HepG2 (cell line): Measurements from ENCODE around the gene CEP131. TPM values are rescaled to one million over a fixed set of nuclear protein-coding genes. Genes with fewer than 3 reads are reported as not detected.

Source experiments
- AGO1 ChIP-seq: fragments of 200-400 bp; formaldehyde crosslinking; IDR thresholded peaks from 2 replicates; pipeline ENCODE4 v1.6.1; 2017; ENCODE audit warnings: mild to moderate bottlenecking, low read depth, low read length, moderate library complexity; ENCODE audit not compliant: poor library complexity, severe bottlenecking
- GATA4 ChIP-seq: sonication (generic); IDR thresholded peaks from 2 replicates; pipeline ENCODE4 v1.6.1; 2016; ENCODE audit warnings: antibody characterized with exemption, low read depth, borderline replicate concordance
- HNF1A ChIP-seq, 2 experiments: sonication (generic) in 1 of 2; formaldehyde crosslinking in 1 of 2; IDR thresholded peaks; 2 replicates each; pipeline versions ENCODE4 v1.4.0 to v1.6.1; 2016 to 2020; ENCODE audit warnings: borderline replicate concordance in 1 of 2, low read depth in 1 of 2, mild to moderate bottlenecking in 1 of 2, missing genetic modification reagents in 1 of 2
- LRRFIP1 ChIP-seq: sonication (generic); formaldehyde crosslinking; conservative IDR thresholded peaks from 2 replicates; pipeline ENCODE4 v1.4.0; 2020; ENCODE audit warnings: missing genetic modification reagents
- MIER2 ChIP-seq: IDR thresholded peaks from 2 replicates; pipeline ENCODE4 v1.6.1; 2016; ENCODE audit warnings: missing biosample characterization, missing genetic modification reagents
- MTA1 ChIP-seq: sonication (generic); formaldehyde crosslinking; IDR thresholded peaks from 2 replicates; pipeline ENCODE4 v1.4.0; 2020; ENCODE audit warnings: missing genetic modification reagents, mild to moderate bottlenecking, borderline replicate concordance
- NFKB2 ChIP-seq: sonication (generic); formaldehyde crosslinking; IDR thresholded peaks from 2 replicates; pipeline ENCODE4 v1.4.0; 2020; ENCODE audit warnings: missing genetic modification reagents, borderline replicate concordance
- PHF5A ChIP-seq: IDR thresholded peaks from one replicate; pipeline ENCODE4 v1.6.1; 2018; ENCODE audit warnings: low read depth, missing genetic modification reagents; ENCODE audit not compliant: unreplicated experiment
- SRSF1 ChIP-seq: fragments of 200-400 bp; formaldehyde crosslinking; optimal IDR thresholded peaks from 2 replicates; pipeline ENCODE3; 2017; ENCODE audit warnings: mild to moderate bottlenecking, low read depth, low read length, moderate library complexity
- ZNF160 ChIP-seq: sonication (generic); formaldehyde crosslinking; IDR thresholded peaks from 2 replicates; pipeline ENCODE4 v1.8.0; 2022; ENCODE audit warnings: mild to moderate bottlenecking, inconsistent platforms, missing genetic modification reagents
- ZNF260 ChIP-seq: sonication (generic); formaldehyde crosslinking; IDR thresholded peaks from 2 replicates; pipeline ENCODE4 v1.4.0; 2020; ENCODE audit warnings: missing genetic modification reagents, low read depth, mild to moderate bottlenecking, borderline replicate concordance
- ZNF318 ChIP-seq: sonication (generic); formaldehyde crosslinking; IDR thresholded peaks from 2 replicates; pipeline ENCODE4 v1.4.0; 2020; ENCODE audit warnings: mild to moderate bottlenecking, missing genetic modification reagents
- polyA plus RNA-seq, 8 experiments: library from polyadenylated mRNA; depleted of rRNA in 3 of 8; stranded (reverse) in 7 of 8; unstranded in 1 of 8; fragments of >200 nt; fragmentation: Illumina TruSeq in 4 of 8; extraction: Trizol in 4 of 8; gene quantifications; 2 replicates each; pipeline versions ENCODE4 v1.2.1 to v1.2.3, GENCODE V29; 2011 to 2016; ENCODE audit warnings: low read depth in 4 of 8, missing spikeins in 1 of 8, mixed read lengths in 1 of 8; ENCODE audit not compliant: insufficient read depth in 1 of 8
- total RNA-seq, 5 experiments: library from RNA; depleted of rRNA; stranded (reverse); fragments of >200 nt; fragmentation: Illumina TruSeq; extraction: Trizol; gene quantifications; 2 replicates each; pipeline ENCODE4 v1.2.3, GENCODE V29; 2016; ENCODE audit warnings: low read depth in 1 of 5

Gene CEP131
- total and polyA plus RNA-seq, 2 of the 13 experiments (the other 11 are each of a cell fraction or from before 2014, with no cell fraction given): 5.0 to 16.8 TPM

GRCh38 chr17:81165246-81166032, 57.3 kb downstream of the CEP131 start, which contains the start of gene PVALEF (continued):
- TF ChIP-seq HNF1A (IDR thresholded peaks at IDR 0.05; ENCODE audit: low read depth) (no peak; the same call in 1 of the 2 replicates), HNF1A (CRISPR knock-in tag; IDR thresholded peaks at IDR 0.05; ENCODE audit: borderline replicate concordance) (no peak), NFKB2 (CRISPR knock-in tag) (peak; percentile 84; the same call in 1 of the 2 replicates), GATA4 (no peak; the same call in 1 of the 2 replicates), ZNF260 (CRISPR knock-in tag) (no peak), ZNF318 (CRISPR knock-in tag) (no peak), AGO1 (no peak), MTA1 (CRISPR knock-in tag) (no peak), SRSF1 (peak; percentile 69), ZNF160 (peak; percentile 68; the same call in 1 of the 2 replicates), PHF5A (no peak), MIER2 (CRISPR knock-in tag) (no peak; the same call in 1 of the 2 replicates), LRRFIP1 (no peak; the same call in 1 of the 2 replicates)
